ENCODE results near the gene AGTRAP.

AGTRAP gene

GRCh38 chr1:11704691-11705475 lies 31.1 kb upstream of the AGTRAP start:
- no peak for TF ChIP-seq CTCF (IDR thresholded peaks at IDR 0.05; ENCODE audit: insufficient read depth, low read length, missing control alignments)
- H3K4me3 ChIP-seq (ENCODE audit: low read depth, low read length) = no peak overlapping the region
- DNase-seq (ENCODE audit: low read depth, low spot score) = no peak
- ChIA-PET POLR2A (no interaction called here), CTCF (interaction anchor here (10.2 kb wide), 1 partner anchor 17 kb away, joined by 95 read pairs; no protein-coding TSS in a partner anchor)

GRCh38 chr1:11705596-11705995 lies 30.3 kb upstream of the AGTRAP start:
- no peak overlapping the region for H3K4me3 ChIP-seq (ENCODE audit: low read depth, low read length)
- no peak for TF ChIP-seq CTCF (IDR thresholded peaks at IDR 0.05; ENCODE audit: insufficient read depth, low read length, missing control alignments)
- no peak for DNase-seq (ENCODE audit: low read depth, low spot score)
- ChIA-PET CTCF (interaction anchor here (10.2 kb wide), 1 partner anchor 16 kb away, joined by 95 read pairs; no protein-coding TSS in a partner anchor), POLR2A (no interaction called here)

- CTCF ChIA-PET = interaction anchor here (10.2 kb wide), 1 partner anchor 15 kb away, joined by 95 read pairs; no protein-coding TSS in a partner anchor
- no peak for DNase-seq (ENCODE audit: low read depth, low spot score)
- H3K4me3 ChIP-seq (ENCODE audit: low read depth, low read length) = no peak overlapping the region
- TF ChIP-seq CTCF (IDR thresholded peaks at IDR 0.05; ENCODE audit: insufficient read depth, low read length, missing control alignments) = no peak
- POLR2A ChIA-PET = no interaction called here
Observed at GRCh38 chr1:11706292-11706691, 29.6 kb upstream of the AGTRAP start.

GRCh38 chr1:11707621-11708276 lies 28.2 kb upstream of the AGTRAP start:
- H3K4me3 ChIP-seq (ENCODE audit: low read depth, low read length) = no peak overlapping the region
- CTCF ChIA-PET = interaction anchor here (1.4 to 10.2 kb wide), 4 partner anchors 14 to 44 kb away, joined by 3 to 95 read pairs (median 5); partner anchors contain the start of gene FBXO6
- TF ChIP-seq CTCF (IDR thresholded peaks at IDR 0.05; ENCODE audit: insufficient read depth, low read length, missing control alignments) = no peak
- DNase-seq (ENCODE audit: low read depth, low spot score) = no peak
- POLR2A ChIA-PET = no interaction called here

GRCh38 chr1:11708554-11709350 lies 27.2 kb upstream of the AGTRAP start:
- no peak overlapping the region for H3K4me3 ChIP-seq (ENCODE audit: low read depth, low read length)
- no peak for DNase-seq (ENCODE audit: low read depth, low spot score)
- ChIA-PET POLR2A (no interaction called here), CTCF (interaction anchor here (0.6 to 10.2 kb wide), 8 partner anchors 13 to 58 kb away, joined by 3 to 95 read pairs (median 4); partner anchors contain the start of gene FBXO6)
- no peak for TF ChIP-seq CTCF (IDR thresholded peaks at IDR 0.05; ENCODE audit: insufficient read depth, low read length, missing control alignments)

Measured in AG04449 (cell line).